Fibroblast of mammary gland (primary cell): Measurements from ENCODE around the gene FAM72D.
"Not testable (repeated sequence)": the region's sequence is repeated elsewhere in the genome, so short reads cannot be mapped to it uniquely, and the experiment has no call there.

Source experiments
- DNase-seq: peaks from one replicate; pipeline ENCODE4 v3.0.0-alpha.2; 2010; ENCODE audit warnings: low read depth
- H3K4me3 ChIP-seq: 2 replicates; pipeline ENCODE4 v1.5.1; 2011; ENCODE audit warnings: low read depth, mild to moderate bottlenecking, low read length, moderate library complexity; ENCODE audit not compliant: control insufficient read depth

Gene FAM72D

DNA sequence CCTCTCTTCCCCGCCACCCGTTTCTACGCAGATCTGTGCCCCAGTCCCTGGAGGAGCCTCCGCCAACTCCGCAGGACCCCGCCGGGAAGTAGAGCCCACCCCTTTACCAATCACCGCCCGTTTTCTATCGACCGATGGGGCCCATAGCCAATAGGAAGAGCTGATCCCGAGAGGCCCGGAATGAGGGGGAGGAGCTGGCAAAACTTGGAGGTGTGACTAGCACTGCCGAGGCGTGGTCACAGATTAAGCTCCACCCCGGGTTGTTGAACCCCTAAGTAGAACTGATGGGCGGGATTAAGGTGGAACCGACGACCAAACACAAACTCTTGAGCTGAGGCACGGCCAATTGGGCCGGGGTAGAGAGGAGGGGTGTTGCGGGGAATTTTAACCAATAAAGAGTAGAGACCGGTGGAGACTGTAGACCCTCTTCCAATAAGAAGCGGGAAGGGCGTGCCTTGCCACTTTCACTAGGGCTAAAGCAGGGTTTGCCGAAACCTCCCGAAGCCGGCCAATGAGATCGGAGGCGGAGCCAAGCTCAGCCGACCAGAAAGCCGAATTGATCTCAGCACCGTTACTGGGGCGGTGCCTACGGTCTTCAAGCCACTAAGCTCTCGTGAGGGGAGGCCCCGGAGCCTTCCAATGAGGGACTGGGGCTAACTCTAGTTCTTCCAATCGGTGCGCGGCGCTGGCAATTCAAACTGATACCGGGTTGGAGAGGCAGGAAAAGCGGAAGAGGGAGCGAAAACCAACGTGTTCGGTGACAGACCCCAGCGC lies at the start of gene FAM72D, which contains the start of gene SRGAP2B:
FAM72D (plus strand) TSS at position 691 of the 774 bp plus-strand sequence. CDS start 874 bp downstream, outside the sequence.
SRGAP2B (minus strand) TSS at position 45 of the 774 bp plus-strand sequence. CDS start 2,427 bp downstream, outside the sequence.
- not testable (repeated sequence) for DNase-seq

DNA sequence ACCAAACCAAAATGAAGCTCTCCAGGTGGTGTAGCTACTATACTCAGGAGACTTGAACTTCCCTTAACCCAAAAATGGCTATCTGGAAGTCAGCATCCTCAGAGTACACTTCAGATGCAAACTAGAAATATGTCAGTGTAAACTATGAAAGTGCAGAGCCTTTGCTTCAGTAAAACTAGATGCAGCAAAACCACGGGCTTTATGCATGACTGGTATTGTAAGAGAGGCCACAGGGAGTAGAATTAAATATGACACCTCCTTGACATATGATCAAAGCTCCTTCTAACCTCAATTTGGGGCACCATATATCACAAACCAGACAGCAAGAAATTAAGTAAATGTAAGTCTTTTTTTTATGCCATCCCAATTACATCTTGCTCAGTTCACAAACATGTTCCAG lies 48.2 kb upstream of the FAM72D start:
- DNase-seq, H3K4me3 ChIP-seq: not testable (repeated sequence)

More for the DNA sequence above, at the start of gene FAM72D, which contains the start of gene SRGAP2B:
- H3K4me3 ChIP-seq: peak within 1 kb of the TSS; percentile 22

GRCh38 chr1:145048181-145048856 lies 47.5 kb upstream of the FAM72D start:
- H3K4me3 ChIP-seq, DNase-seq: not testable (repeated sequence)

- not testable (repeated sequence) for H3K4me3 ChIP-seq, DNase-seq
These were observed 43.6 kb upstream of the FAM72D start for GRCh38 chr1:145052019-145052776.

GRCh38 chr1:145053428-145053827 lies 42.3 kb upstream of the FAM72D start:
- DNase-seq, H3K4me3 ChIP-seq: not testable (repeated sequence)

- H3K4me3 ChIP-seq, DNase-seq: not testable (repeated sequence)
These were observed 40.5 kb upstream of the FAM72D start for GRCh38 chr1:145055217-145055760.

GRCh38 chr1:145058184-145058583 lies 37.6 kb upstream of the FAM72D start:
- not testable (repeated sequence) for H3K4me3 ChIP-seq, DNase-seq

- DNase-seq, H3K4me3 ChIP-seq: not testable (repeated sequence)
These were observed 32.5 kb upstream of the FAM72D start for GRCh38 chr1:145063285-145063684.

DNA sequence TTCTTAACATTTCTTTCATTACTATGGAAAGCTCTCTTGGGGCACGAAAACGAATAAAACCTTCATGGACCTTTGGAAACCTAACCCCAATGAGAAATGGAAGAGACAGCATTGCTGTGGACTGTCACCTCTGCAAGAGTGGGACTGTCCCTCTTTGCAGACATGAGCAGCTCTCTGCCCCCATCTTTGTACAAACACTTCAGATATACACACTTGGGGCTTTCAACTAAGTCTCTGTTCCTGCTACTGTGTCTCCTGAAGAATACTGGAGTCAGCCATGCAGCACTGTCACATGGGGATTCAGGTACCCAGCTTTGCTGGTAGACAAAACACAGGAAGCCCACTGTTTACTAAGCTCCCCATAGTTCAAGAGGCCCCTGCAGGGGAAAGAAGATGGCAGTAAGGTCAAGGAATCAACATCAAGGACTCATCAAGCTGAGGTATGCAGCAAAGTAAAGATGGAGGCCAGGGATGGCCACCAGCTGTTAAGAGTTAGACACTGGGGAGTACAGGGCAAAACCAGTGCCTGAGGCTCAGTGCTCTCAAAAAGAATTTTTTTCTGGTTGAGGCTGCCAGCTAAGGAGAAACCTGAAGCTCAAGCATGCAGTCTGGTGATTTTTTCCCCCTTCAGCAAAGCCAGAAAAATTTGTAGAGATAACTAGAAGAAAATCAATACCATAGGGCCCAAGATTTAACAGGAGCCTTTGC lies 31.7 kb upstream of the FAM72D start:
- DNase-seq, H3K4me3 ChIP-seq: not testable (repeated sequence)

DNA sequence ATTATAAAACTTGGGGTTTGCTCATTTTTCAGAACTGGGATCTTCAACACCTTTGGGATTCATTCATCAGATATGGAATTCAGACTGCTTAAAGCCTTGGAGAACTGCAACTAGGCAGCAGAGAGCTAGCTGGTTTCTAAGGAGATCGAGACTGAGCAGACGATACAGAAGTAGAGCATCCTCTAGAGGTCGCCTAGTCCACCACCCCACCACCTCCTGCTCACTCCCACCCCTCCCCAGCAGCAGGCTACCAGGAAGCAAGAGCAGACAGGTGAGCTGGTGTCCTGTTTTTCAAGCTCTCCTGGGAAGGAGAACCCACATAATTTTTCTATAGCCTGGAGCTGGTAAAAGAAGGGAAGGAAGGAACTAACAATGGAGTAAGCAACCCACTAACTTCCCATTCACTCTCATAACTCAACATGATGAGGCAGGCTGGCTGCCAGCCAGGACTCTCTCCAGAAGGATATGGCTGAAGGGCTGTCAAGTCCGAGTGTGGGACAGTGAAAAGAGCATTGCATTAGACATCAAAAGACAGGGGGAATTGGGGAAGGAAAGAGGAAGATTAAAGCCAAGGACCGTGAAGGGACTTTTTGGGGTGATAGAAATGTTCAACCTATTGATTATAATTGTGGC lies 30.5 kb upstream of the FAM72D start:
- DNase-seq, H3K4me3 ChIP-seq: not testable (repeated sequence)

- not testable (repeated sequence) for DNase-seq, H3K4me3 ChIP-seq
These were observed 29.3 kb upstream of the FAM72D start for GRCh38 chr1:145066486-145066885.

GRCh38 chr1:145071569-145071968 lies 24.2 kb upstream of the FAM72D start:
- not testable (repeated sequence) for DNase-seq, H3K4me3 ChIP-seq

- not testable (repeated sequence) for DNase-seq, H3K4me3 ChIP-seq
These were observed 21.7 kb upstream of the FAM72D start for GRCh38 chr1:145074021-145074559.

GRCh38 chr1:145076877-145077276 lies 18.9 kb upstream of the FAM72D start:
- DNase-seq, H3K4me3 ChIP-seq: not testable (repeated sequence)

- DNase-seq, H3K4me3 ChIP-seq: not testable (repeated sequence)
These were observed 17.6 kb upstream of the FAM72D start for GRCh38 chr1:145077872-145078786.

DNA sequence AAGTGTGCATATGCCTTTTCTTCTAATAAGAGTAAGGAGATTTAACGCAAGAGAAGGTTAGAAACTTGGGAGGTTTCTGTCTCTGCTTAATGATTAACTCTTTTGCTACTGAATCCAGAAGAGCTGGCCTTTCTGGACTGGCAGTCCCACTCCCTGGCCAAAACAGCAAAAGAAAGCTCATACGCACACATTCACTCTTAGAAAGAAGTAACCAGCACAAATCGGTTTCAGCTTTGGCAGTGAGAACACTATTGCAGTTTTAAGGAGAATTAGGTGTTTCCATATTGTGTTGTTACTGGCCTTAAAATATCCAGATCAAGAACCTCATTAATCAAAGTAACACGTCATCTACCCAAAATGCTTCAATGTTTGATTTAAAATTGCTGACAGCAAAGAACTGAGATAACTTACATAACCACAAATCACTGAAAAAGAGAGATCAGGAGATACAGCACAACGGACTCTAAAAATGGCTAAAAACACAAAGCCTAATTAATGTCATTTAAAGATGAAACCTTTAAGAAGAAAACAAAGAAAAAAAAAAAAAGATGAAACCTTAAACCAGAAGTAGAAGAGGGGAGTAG lies 16.9 kb upstream of the FAM72D start:
- not testable (repeated sequence) for H3K4me3 ChIP-seq, DNase-seq
